SK-N-MC (cell line): Measurements from ENCODE around the gene TMEFF2.

Source experiments
- EZH2 ChIP-seq: fragments of 200-600 bp; sonication (generic); IDR thresholded peaks from one replicate; pipeline ENCODE4 v1.6.1; 2017; ENCODE audit warnings: antibody characterized with exemption
- POLR2AphosphoS5 ChIP-seq: IDR thresholded peaks from 2 replicates; pipeline ENCODE4 v1.6.1; 2012; ENCODE audit warnings: mild to moderate bottlenecking, low read depth, low read length, borderline replicate concordance

- TF ChIP-seq POLR2AphosphoS5 = no peak
- no peak for TF ChIP-seq EZH2
Measured at GRCh38 chr2:191920502-191920901, 274.2 kb downstream of the TMEFF2 start.
